ENCODE measurements around the gene MLIP.

DNA sequence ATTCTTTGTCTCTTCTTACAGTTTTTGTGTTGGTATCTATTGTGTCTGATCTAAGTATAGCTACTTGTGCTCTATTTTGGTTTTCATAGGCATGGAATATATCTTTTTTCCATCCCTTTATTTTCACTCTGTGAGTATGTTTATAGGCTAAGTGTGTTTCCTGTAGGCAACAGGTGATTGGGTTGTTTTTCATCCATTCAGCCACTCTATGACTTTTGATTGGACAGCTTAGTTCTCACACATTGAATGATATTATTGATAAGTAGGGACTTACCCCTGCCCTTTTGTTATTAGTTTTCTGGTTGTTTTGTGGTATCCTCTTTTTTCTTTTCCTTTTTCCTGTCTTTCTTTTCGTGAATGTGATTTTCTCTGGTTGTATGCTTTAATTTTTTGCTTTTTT, 67.9 kb downstream of the MLIP start:
- TF ChIP-seq CTCF (IDR thresholded peaks at IDR 0.05) = no peak
- no peak for TF ChIP-seq EP300 (IDR thresholded peaks at IDR 0.05)
- no peak for TF ChIP-seq POLR2A (IDR thresholded peaks at IDR 0.05)

Measured in gastroesophageal sphincter (tissue), 3 donors.